ENCODE measurements around the gene OLIG2. TPM values are rescaled to one million over a fixed set of nuclear protein-coding genes. Genes with fewer than 3 reads are reported as not detected.

Gene OLIG2
- total RNA-seq, 1 donor from 2014 or later: not detected

GRCh38 chr21:33019885-33020557, 5.7 kb upstream of the OLIG2 start:
- no peak for DNase-seq (ENCODE audit: low read depth)

GRCh38 chr21:33020558-33021100, 5.1 kb upstream of the OLIG2 start:
- no peak for DNase-seq (ENCODE audit: low read depth)

GRCh38 chr21:33021150-33021549, 4.6 kb upstream of the OLIG2 start:
- no peak for DNase-seq (ENCODE audit: low read depth)

- no peak for DNase-seq (ENCODE audit: low read depth)
These were observed 4.1 kb upstream of the OLIG2 start for GRCh38 chr21:33021667-33022066.

GRCh38 chr21:33022489-33022827, 3.3 kb upstream of the OLIG2 start:
- DNase-seq (ENCODE audit: low read depth): no peak

GRCh38 chr21:33022828-33023573, 2.7 kb upstream of the OLIG2 start:
- DNase-seq (ENCODE audit: low read depth): no peak

- DNase-seq (ENCODE audit: low read depth): peak; percentile 22
These were observed 2.0 kb upstream of the OLIG2 start for GRCh38 chr21:33023574-33024200.

- DNase-seq (ENCODE audit: low read depth): no peak
These were observed 1.3 kb upstream of the OLIG2 start for GRCh38 chr21:33024201-33025103.

- DNase-seq (ENCODE audit: low read depth): no peak
These were observed 638 bp upstream of the OLIG2 start for GRCh38 chr21:33025106-33025488.

GRCh38 chr21:33026443-33026858, 716 bp downstream of the OLIG2 start:
- DNase-seq (ENCODE audit: low read depth): no peak

- no peak for DNase-seq (ENCODE audit: low read depth)
These were observed 1.2 kb downstream of the OLIG2 start for GRCh38 chr21:33026878-33027400.

GRCh38 chr21:33027401-33028286, 1.9 kb downstream of the OLIG2 start:
- no peak for DNase-seq (ENCODE audit: low read depth)

- no peak for DNase-seq (ENCODE audit: low read depth)
These were observed 2.5 kb downstream of the OLIG2 start for GRCh38 chr21:33028287-33028670.

GRCh38 chr21:33028773-33029384, 3.1 kb downstream of the OLIG2 start:
- DNase-seq (ENCODE audit: low read depth): no peak

GRCh38 chr21:33029385-33029921, 3.7 kb downstream of the OLIG2 start:
- no peak for DNase-seq (ENCODE audit: low read depth)

GRCh38 chr21:33029975-33030461, 4.3 kb downstream of the OLIG2 start:
- no peak for DNase-seq (ENCODE audit: low read depth)

GRCh38 chr21:33030633-33031032, 4.9 kb downstream of the OLIG2 start:
- DNase-seq (ENCODE audit: low read depth): no peak

GRCh38 chr21:33031152-33031911, 5.6 kb downstream of the OLIG2 start:
- DNase-seq (ENCODE audit: low read depth): no peak

Measured in myocyte (in vitro differentiated cells).